ENCODE results near the gene SDHA. TPM values are rescaled to one million over a fixed set of nuclear protein-coding genes. Genes with fewer than 3 reads are reported as not detected.

SDHA gene
- polyA plus RNA-seq, 1 donor from 2014 or later, result 70.4 TPM

DNA sequence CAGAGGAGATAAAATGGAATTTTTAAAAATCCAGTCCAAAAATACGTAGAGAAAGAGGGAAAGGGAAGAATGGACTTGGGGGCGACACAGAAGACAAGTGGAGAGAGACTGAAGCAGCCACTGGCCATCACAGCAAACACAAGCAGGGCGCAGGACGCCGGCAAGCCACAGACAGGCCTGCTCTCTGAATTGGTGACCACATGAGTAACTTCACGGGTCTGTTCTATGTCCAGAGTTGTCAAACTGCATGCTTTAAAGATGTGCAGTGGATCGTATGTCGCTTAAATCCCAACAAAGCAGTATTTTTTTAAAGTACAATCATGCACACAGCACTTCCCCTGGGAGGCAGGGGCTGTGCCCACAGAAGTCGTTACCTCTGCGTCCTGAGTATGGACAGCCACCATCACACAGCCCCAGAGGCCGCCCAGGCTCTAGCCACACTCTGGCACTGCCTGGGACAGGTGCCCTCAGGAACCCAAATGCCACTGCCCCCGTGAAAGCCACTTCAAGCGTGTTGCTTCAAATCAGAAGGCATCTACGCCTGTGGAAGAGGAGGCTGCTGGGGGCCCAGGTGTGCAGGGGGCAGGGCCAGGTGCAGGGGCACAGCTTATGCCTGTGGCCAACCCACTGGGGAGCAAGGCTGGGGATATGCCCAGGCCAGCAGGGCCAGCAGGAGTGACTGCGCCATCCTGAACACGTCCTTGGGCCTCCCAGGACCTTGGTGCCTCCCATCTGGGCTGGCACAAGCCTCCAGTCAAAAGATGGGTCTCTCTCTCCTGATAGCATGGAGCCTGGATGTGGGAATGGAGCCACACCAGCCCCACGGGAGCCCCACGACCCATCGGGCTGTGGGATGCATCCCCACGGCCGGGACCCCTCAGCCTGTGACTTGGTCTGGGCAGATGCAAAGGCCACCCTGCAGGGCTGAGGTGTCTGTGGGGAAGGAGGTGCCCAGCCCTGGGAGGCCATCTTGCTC, 32.7 kb upstream of the SDHA start:
- Histone ChIP-seq H2AFZ (ENCODE audit: low read depth, low read length) (no peak overlapping the region), H3K4me3 (ENCODE audit: low read length) (no peak overlapping the region), H3K4me2 (ENCODE audit: low read length) (no peak overlapping the region), H3K9ac (ENCODE audit: low read length) (no peak overlapping the region), H4K20me1 (ENCODE audit: insufficient read depth) (no peaks in the 10 kb centered on the region), H3F3A (ENCODE audit: insufficient read depth, low read length, poor library complexity, severe bottlenecking) (no peaks in the 10 kb centered on the region), H3K9me3 (ENCODE audit: low read length) (no peaks in the 10 kb centered on the region), H3K9me2 (ENCODE audit: insufficient read depth, low read length) (no peaks in the 10 kb centered on the region), H3K36me3 (ENCODE audit: insufficient read depth, low read length) (no peaks in the 10 kb centered on the region), H3K79me2 (replicated peaks; ENCODE audit: insufficient read depth, low read length) (no peaks in the 10 kb centered on the region), H3K27ac (ENCODE audit: low read length) (no peak overlapping the region), H3K27me3 (ENCODE audit: insufficient read depth, low read depth, low read length) (no peaks in the 10 kb centered on the region)
- TF ChIP-seq, protein P1, sequence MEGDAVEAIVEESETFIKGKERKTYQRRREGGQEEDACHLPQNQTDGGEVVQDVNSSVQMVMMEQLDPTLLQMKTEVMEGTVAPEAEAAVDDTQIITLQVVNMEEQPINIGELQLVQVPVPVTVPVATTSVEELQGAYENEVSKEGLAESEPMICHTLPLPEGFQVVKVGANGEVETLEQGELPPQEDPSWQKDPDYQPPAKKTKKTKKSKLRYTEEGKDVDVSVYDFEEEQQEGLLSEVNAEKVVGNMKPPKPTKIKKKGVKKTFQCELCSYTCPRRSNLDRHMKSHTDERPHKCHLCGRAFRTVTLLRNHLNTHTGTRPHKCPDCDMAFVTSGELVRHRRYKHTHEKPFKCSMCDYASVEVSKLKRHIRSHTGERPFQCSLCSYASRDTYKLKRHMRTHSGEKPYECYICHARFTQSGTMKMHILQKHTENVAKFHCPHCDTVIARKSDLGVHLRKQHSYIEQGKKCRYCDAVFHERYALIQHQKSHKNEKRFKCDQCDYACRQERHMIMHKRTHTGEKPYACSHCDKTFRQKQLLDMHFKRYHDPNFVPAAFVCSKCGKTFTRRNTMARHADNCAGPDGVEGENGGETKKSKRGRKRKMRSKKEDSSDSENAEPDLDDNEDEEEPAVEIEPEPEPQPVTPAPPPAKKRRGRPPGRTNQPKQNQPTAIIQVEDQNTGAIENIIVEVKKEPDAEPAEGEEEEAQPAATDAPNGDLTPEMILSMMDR (IDR thresholded peaks at IDR 0.05; ENCODE audit: poor library complexity, severe bottlenecking), result no peak
- TF ChIP-seq, protein P2, sequence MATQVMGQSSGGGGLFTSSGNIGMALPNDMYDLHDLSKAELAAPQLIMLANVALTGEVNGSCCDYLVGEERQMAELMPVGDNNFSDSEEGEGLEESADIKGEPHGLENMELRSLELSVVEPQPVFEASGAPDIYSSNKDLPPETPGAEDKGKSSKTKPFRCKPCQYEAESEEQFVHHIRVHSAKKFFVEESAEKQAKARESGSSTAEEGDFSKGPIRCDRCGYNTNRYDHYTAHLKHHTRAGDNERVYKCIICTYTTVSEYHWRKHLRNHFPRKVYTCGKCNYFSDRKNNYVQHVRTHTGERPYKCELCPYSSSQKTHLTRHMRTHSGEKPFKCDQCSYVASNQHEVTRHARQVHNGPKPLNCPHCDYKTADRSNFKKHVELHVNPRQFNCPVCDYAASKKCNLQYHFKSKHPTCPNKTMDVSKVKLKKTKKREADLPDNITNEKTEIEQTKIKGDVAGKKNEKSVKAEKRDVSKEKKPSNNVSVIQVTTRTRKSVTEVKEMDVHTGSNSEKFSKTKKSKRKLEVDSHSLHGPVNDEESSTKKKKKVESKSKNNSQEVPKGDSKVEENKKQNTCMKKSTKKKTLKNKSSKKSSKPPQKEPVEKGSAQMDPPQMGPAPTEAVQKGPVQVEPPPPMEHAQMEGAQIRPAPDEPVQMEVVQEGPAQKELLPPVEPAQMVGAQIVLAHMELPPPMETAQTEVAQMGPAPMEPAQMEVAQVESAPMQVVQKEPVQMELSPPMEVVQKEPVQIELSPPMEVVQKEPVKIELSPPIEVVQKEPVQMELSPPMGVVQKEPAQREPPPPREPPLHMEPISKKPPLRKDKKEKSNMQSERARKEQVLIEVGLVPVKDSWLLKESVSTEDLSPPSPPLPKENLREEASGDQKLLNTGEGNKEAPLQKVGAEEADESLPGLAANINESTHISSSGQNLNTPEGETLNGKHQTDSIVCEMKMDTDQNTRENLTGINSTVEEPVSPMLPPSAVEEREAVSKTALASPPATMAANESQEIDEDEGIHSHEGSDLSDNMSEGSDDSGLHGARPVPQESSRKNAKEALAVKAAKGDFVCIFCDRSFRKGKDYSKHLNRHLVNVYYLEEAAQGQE (IDR thresholded peaks at IDR 0.05; ENCODE audit: borderline replicate concordance), result no peak

DNA sequence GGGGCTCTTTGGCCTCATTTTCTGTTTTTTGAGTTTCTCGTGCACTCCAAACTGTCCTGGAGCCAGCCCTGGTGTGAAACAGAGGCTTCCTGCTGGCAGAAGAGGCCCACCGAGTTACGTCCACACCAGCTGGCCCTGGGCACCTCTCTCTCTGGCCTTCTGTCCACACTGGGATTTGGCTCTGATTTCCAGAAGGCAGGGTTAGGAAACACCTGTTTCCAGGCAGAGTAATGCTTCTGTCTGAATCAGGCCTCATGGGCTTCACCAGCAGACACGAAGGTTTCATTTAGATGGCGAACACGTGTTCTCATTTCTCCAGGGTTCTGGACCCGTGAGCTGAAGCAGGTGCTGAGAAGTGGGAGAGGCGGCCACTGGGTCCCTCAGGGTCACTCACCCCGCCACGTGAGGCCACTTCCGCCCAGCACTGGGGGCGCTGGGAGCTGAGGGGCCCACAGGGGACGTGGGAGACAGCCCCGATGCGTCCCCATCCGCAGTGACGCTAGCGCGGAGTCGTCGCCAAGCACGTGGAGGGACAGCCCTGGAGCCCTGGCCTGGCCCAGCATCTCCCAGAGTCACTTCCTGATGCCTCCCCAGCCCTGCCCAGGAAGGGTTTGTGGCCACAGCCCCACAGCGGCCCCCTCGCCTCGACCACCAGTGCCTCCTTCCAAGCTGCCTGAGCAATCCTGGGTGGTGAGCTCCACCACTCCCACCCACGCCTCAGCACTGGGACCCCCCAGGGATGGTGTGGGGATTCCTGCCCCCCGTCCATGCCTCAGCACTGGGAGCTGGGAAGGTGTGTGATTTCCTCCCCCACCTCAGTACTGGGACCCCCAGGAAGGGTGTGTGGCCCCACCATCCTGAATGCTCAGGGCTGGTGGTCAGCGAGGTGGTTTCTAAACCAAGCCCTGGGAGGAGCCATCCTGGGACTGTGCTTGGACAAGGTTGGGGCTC, 31.8 kb upstream of the SDHA start:
- Histone ChIP-seq H3K27me3 (ENCODE audit: insufficient read depth, low read depth, low read length) (no peaks in the 10 kb centered on the region), H3F3A (ENCODE audit: insufficient read depth, low read length, poor library complexity, severe bottlenecking) (no peaks in the 10 kb centered on the region), H3K36me3 (ENCODE audit: insufficient read depth, low read length) (no peaks in the 10 kb centered on the region), H3K4me2 (ENCODE audit: low read length) (no peak overlapping the region), H3K9me2 (ENCODE audit: insufficient read depth, low read length) (no peaks in the 10 kb centered on the region), H3K9me3 (ENCODE audit: low read length) (no peaks in the 10 kb centered on the region), H3K79me2 (replicated peaks; ENCODE audit: insufficient read depth, low read length) (no peaks in the 10 kb centered on the region), H4K20me1 (ENCODE audit: insufficient read depth) (no peaks in the 10 kb centered on the region), H2AFZ (ENCODE audit: low read depth, low read length) (no peak overlapping the region), H3K4me3 (ENCODE audit: low read length) (no peak overlapping the region), H3K27ac (ENCODE audit: low read length) (no peak overlapping the region), H3K9ac (ENCODE audit: low read length) (no peak overlapping the region)
- TF ChIP-seq EP300 (conservative IDR thresholded peaks at IDR 0.05; ENCODE audit: poor library complexity, severe bottlenecking) (no peak), MXI1 (conservative IDR thresholded peaks at IDR 0.05; ENCODE audit: poor library complexity, severe bottlenecking) (no peak), RAD21 (conservative IDR thresholded peaks at IDR 0.05) (no peak), EZH2 (IDR thresholded peaks at IDR 0.05; ENCODE audit: borderline replicate concordance, insufficient read depth, low read length, poor library complexity, severe bottlenecking) (no peak), TAF1 (IDR thresholded peaks at IDR 0.05; ENCODE audit: low read depth) (no peak), SMC3 (conservative IDR thresholded peaks at IDR 0.05; ENCODE audit: poor library complexity) (no peak), POLR2AphosphoS5 (IDR thresholded peaks at IDR 0.05) (no peak)
- TF ChIP-seq, protein P2 (IDR thresholded peaks at IDR 0.05; ENCODE audit: borderline replicate concordance), result no peak
- TF ChIP-seq, protein P1 (IDR thresholded peaks at IDR 0.05; ENCODE audit: poor library complexity, severe bottlenecking), result no peak

Measured in neural cell (in vitro differentiated cells).